HCT116 (cell line): ENCODE measurements around the gene XDH. TPM values are rescaled to one million over a fixed set of nuclear protein-coding genes. Genes with fewer than 3 reads are reported as not detected.

Experiments
- ATAC-seq: fragments of 200-7000 bp; cut with Tn5 transposase; 2 replicates; pipeline ENCODE4 v1.9.1; 2020; ENCODE audit warnings: mild to moderate bottlenecking, moderate library complexity
- BruUV-seq: library from RNA; stranded (reverse); fragments of 400-500 nt; replicated peaks from 2 replicates; lab custom pipeline; 2021; lab: Mats Ljungman, UMichigan
- CTCF ChIA-PET: fragments of 300-600 bp; sonication (Branson Sonifier 250); formaldehyde crosslinking; loops from one replicate; lab custom pipeline; 2021; ENCODE audit warnings: antibody characterized with exemption; lab: Charles Lee
- POLR2A ChIA-PET: fragments of 300-600, 350-600 bp; sonication (Branson Sonifier 250); formaldehyde crosslinking; loops from one replicate; lab custom pipeline; 2021; ENCODE audit warnings: antibody characterized with exemption; lab: Charles Lee
- RAD21 ChIA-PET, 2 experiments: fragments of 300-600 bp; sonication (Branson Sonifier 250); formaldehyde crosslinking; loops; one replicate each; lab custom pipeline; 2023; ENCODE audit warnings: low total read pairs in 2 of 2; ENCODE audit not compliant: uncharacterized antibody in 2 of 2, unreplicated experiment in 2 of 2, low non-redundant PET in 1 of 2; lab: Charles Lee
- DNase-seq: peaks from one replicate; pipeline ENCODE4 v3.0.0-alpha.2; 2010; ENCODE audit warnings: low read depth, low spot score
- H2AFZ ChIP-seq: fragments of 200-600 bp; shearing (Covaris generic), sonication (generic); 2 replicates; pipeline ENCODE4 v1.6.1; 2017; ENCODE audit warnings: low read depth, mixed run types, mixed read lengths, antibody characterized with exemption, low read length; ENCODE audit not compliant: poor library complexity, severe bottlenecking
- H3K27ac ChIP-seq: 2 replicates; pipeline ENCODE4 v1.5.1; 2012; ENCODE audit warnings: low read depth, low read length
- H3K27me3 ChIP-seq: fragments of 200-600 bp; sonication (generic); 2 replicates; pipeline ENCODE4 v1.6.1; 2016; ENCODE audit warnings: mixed run types, low read length, mixed read lengths; ENCODE audit not compliant: insufficient read depth
- H3K36me3 ChIP-seq, 2 experiments: fragments of 200-500 bp in 1 of 2; fragments of 200-600 bp in 1 of 2; sonication (Bioruptor generic) in 1 of 2; sonication (generic) in 1 of 2; 2 replicates each; pipeline versions ENCODE4 v1.5.1 to v1.6.1; 2014 to 2016; ENCODE audit warnings: low read length in 2 of 2, inconsistent platforms in 1 of 2, mixed read lengths in 1 of 2, mixed run types in 1 of 2; ENCODE audit not compliant: insufficient read depth in 2 of 2, control insufficient read depth in 1 of 2
- H3K4me1 ChIP-seq, 2 experiments: fragments of 200-600 bp in 1 of 2; sonication (generic) in 1 of 2; 2 replicates each; pipeline versions ENCODE4 v1.5.1 to v1.6.1; 2012 to 2017; ENCODE audit warnings: low read length in 2 of 2, inconsistent platforms in 1 of 2, mild to moderate bottlenecking in 1 of 2, mixed read lengths in 1 of 2, mixed run types in 1 of 2, moderate library complexity in 1 of 2; ENCODE audit not compliant: insufficient read depth in 2 of 2, control insufficient read depth in 1 of 2
- H3K4me2 ChIP-seq: fragments of 200-600 bp; sonication (generic); 2 replicates; pipeline ENCODE4 v1.6.1; 2017; ENCODE audit warnings: mixed run types, low read length, mixed read lengths
- H3K4me3 ChIP-seq, 2 experiments: fragments of 200-600 bp in 1 of 2; sonication (generic) in 1 of 2; replicated peaks in 1 of 2; 2 replicates each; pipeline ENCODE4 v1.5.1; 2011 to 2016; ENCODE audit warnings: low read length in 2 of 2, control low read depth in 1 of 2, low read depth in 1 of 2, mild to moderate bottlenecking in 1 of 2, mixed read lengths in 1 of 2, mixed run types in 1 of 2
- H3K79me2 ChIP-seq: fragments of 200-600 bp; sonication (generic); 2 replicates; pipeline ENCODE4 v1.6.1; 2017; ENCODE audit warnings: mild to moderate bottlenecking, mixed run types, low read length, moderate library complexity, mixed read lengths; ENCODE audit not compliant: insufficient read depth
- H3K9ac ChIP-seq: fragments of 200-600 bp; sonication (generic); 2 replicates; pipeline ENCODE4 v1.6.1; 2016; ENCODE audit warnings: low read length, mixed read lengths
- H3K9me2 ChIP-seq: fragments of 200-600 bp; sonication (generic), shearing (Covaris generic); 2 replicates; pipeline ENCODE4 v1.6.1; 2017; ENCODE audit warnings: mixed run types, mild to moderate bottlenecking, moderate library complexity; ENCODE audit not compliant: insufficient read depth
- H3K9me3 ChIP-seq, 2 experiments: fragments of 200-500 bp in 1 of 2; fragments of 200-600 bp in 1 of 2; sonication (Bioruptor generic) in 1 of 2; sonication (generic) in 1 of 2; 2 replicates each; pipeline ENCODE4 v1.6.1; 2014 to 2017; ENCODE audit warnings: low read length in 2 of 2, mixed read lengths in 2 of 2, inconsistent platforms in 1 of 2, low read depth in 1 of 2, mild to moderate bottlenecking in 1 of 2, mixed run types in 1 of 2, moderate library complexity in 1 of 2; ENCODE audit not compliant: control insufficient read depth in 1 of 2, insufficient read depth in 1 of 2
- H4K20me1 ChIP-seq: fragments of 200-600 bp; sonication (generic), shearing (Covaris generic); 2 replicates; pipeline ENCODE4 v1.6.1; 2017; ENCODE audit warnings: mixed run types, mild to moderate bottlenecking, moderate library complexity; ENCODE audit not compliant: insufficient read depth
- ATF3 ChIP-seq: IDR thresholded peaks from 2 replicates; pipeline ENCODE4 v1.6.1; 2012
- CBX3 ChIP-seq: IDR thresholded peaks from 2 replicates; pipeline ENCODE4 v1.6.1; 2012; ENCODE audit warnings: low read depth
- CEBPB ChIP-seq: IDR thresholded peaks from 2 replicates; pipeline ENCODE4 v1.6.1; 2012; ENCODE audit warnings: low read depth
- EGR1 ChIP-seq: IDR thresholded peaks from 2 replicates; pipeline ENCODE4 v1.6.1; 2012; ENCODE audit warnings: low read depth
- ELF1 ChIP-seq: IDR thresholded peaks from 2 replicates; pipeline ENCODE4 v1.6.1; 2012; ENCODE audit warnings: low read depth, borderline replicate concordance
- EZH2 ChIP-seq: fragments of 200-600 bp; sonication (generic); IDR thresholded peaks from 2 replicates; pipeline ENCODE4 v1.6.1; 2017; ENCODE audit warnings: antibody characterized with exemption, mixed run types
- EZH2phosphoT487 ChIP-seq: fragments of 200-600 bp; IDR thresholded peaks from 2 replicates; pipeline ENCODE4 v1.6.1; 2018; ENCODE audit warnings: antibody characterized with exemption, borderline replicate concordance
- FOSL1 ChIP-seq: IDR thresholded peaks from 2 replicates; pipeline ENCODE4 v1.6.1; 2012; ENCODE audit warnings: low read depth
- MAX ChIP-seq: IDR thresholded peaks from 2 replicates; pipeline ENCODE4 v1.6.1; 2012
- POLR2A ChIP-seq: IDR thresholded peaks from 2 replicates; pipeline ENCODE4 v1.7.0; 2011; ENCODE audit warnings: borderline replicate concordance; ENCODE audit not compliant: insufficient read depth, insufficient read length; ENCODE audit errors: extremely low read depth
- POLR2AphosphoS5 ChIP-seq: IDR thresholded peaks from 2 replicates; pipeline ENCODE4 v1.6.1; 2011; ENCODE audit warnings: mild to moderate bottlenecking, low read depth, low read length, moderate library complexity
- RAD21 ChIP-seq: IDR thresholded peaks from 2 replicates; pipeline ENCODE4 v1.6.1; 2012; ENCODE audit warnings: low read depth, mild to moderate bottlenecking
- SIN3A ChIP-seq: IDR thresholded peaks from 2 replicates; pipeline ENCODE4 v1.6.1; 2012; ENCODE audit warnings: low read depth
- SP1 ChIP-seq: IDR thresholded peaks from 2 replicates; pipeline ENCODE4 v1.6.1; 2012; ENCODE audit warnings: low read depth
- TCF7L2 ChIP-seq: IDR thresholded peaks from 2 replicates; pipeline ENCODE4 v1.7.0; 2011; ENCODE audit warnings: borderline replicate concordance, inconsistent platforms; ENCODE audit not compliant: insufficient read depth, insufficient read length; ENCODE audit errors: extremely low read depth
- ZFX ChIP-seq: fragments of 450-650 bp; IDR thresholded peaks from 2 replicates; pipeline ENCODE4 v1.6.1; 2017
- ZNF274 ChIP-seq: fragments of 200-500 bp; sonication (Bioruptor generic); IDR thresholded peaks from 2 replicates; pipeline ENCODE4 v1.6.1; 2014; ENCODE audit warnings: mild to moderate bottlenecking, low read depth, low read length, inconsistent platforms
- intact Hi-C: fragments of 100-400 bp; cut with micrococcal nuclease; formaldehyde crosslinking; loops from 2 replicates; pipeline ENCODE4 v1.10.0; 2022
- total RNA-seq: library from RNA; stranded (reverse); gene quantifications from one replicate; pipeline ENCODE4 v1.2.1, GENCODE V29; 2021; ENCODE audit not compliant: unreplicated experiment
- TF ChIP-seq, protein P1 (sequence below), 3 experiments: fragments of 200-600 bp in 1 of 3; sonication (generic) in 1 of 3; IDR thresholded peaks in 2 of 3; conservative IDR thresholded peaks in 1 of 3; 2 replicates each; pipeline ENCODE4 v1.5.1; 2012 to 2017; ENCODE audit warnings: low read depth in 2 of 3, low read length in 2 of 3, antibody characterized with exemption in 1 of 3, borderline replicate concordance in 1 of 3, control low read depth in 1 of 3, mild to moderate bottlenecking in 1 of 3, mixed read lengths in 1 of 3, mixed run types in 1 of 3, moderate library complexity in 1 of 3; ENCODE audit not compliant: insufficient read depth in 1 of 3
- TF ChIP-seq, protein P2 (sequence below): IDR thresholded peaks from 2 replicates; pipeline ENCODE4 v1.6.1; 2011; ENCODE audit warnings: mild to moderate bottlenecking, low read length, moderate library complexity; ENCODE audit not compliant: insufficient replicate concordance; ENCODE audit errors: extremely low read depth

XDH gene
- total RNA-seq, 1 experiment from 2014 or later, result 0.15 TPM

GRCh38 chr2:31349684-31350083 is 64.9 kb downstream of the XDH start:
- H3K4me3 ChIP-seq, result no peak overlapping the region
- H3K9me3 ChIP-seq, result no peaks in the 10 kb centered on the region
- no peak for DNase-seq
- RAD21 ChIA-PET, result no interaction called here
- intact Hi-C loops, result no loop called here
- H2AFZ ChIP-seq, result no peak overlapping the region
- TF ChIP-seq ZNF274 (no peak), CBX3 (no peak), SP1 (no peak), POLR2AphosphoS5 (no peak), EZH2phosphoT487 (no peak), POLR2A (no peak), SIN3A (no peak), ATF3 (no peak), ELF1 (no peak), EGR1 (no peak), RAD21 (no peak), CEBPB (no peak), FOSL1 (no peak), MAX (no peak), ZFX (no peak), EZH2 (no peak), TCF7L2 (no peak)
- TF ChIP-seq, protein P1, sequence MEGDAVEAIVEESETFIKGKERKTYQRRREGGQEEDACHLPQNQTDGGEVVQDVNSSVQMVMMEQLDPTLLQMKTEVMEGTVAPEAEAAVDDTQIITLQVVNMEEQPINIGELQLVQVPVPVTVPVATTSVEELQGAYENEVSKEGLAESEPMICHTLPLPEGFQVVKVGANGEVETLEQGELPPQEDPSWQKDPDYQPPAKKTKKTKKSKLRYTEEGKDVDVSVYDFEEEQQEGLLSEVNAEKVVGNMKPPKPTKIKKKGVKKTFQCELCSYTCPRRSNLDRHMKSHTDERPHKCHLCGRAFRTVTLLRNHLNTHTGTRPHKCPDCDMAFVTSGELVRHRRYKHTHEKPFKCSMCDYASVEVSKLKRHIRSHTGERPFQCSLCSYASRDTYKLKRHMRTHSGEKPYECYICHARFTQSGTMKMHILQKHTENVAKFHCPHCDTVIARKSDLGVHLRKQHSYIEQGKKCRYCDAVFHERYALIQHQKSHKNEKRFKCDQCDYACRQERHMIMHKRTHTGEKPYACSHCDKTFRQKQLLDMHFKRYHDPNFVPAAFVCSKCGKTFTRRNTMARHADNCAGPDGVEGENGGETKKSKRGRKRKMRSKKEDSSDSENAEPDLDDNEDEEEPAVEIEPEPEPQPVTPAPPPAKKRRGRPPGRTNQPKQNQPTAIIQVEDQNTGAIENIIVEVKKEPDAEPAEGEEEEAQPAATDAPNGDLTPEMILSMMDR (IDR thresholded peaks at IDR 0.05 in 2 of 3, conservative IDR thresholded peaks at IDR 0.05 in 1 of 3; ENCODE audit: borderline replicate concordance in 1 of 3, insufficient read depth in 1 of 3, low read depth in 2 of 3, low read length in 2 of 3), result no peak
- TF ChIP-seq, protein P2, sequence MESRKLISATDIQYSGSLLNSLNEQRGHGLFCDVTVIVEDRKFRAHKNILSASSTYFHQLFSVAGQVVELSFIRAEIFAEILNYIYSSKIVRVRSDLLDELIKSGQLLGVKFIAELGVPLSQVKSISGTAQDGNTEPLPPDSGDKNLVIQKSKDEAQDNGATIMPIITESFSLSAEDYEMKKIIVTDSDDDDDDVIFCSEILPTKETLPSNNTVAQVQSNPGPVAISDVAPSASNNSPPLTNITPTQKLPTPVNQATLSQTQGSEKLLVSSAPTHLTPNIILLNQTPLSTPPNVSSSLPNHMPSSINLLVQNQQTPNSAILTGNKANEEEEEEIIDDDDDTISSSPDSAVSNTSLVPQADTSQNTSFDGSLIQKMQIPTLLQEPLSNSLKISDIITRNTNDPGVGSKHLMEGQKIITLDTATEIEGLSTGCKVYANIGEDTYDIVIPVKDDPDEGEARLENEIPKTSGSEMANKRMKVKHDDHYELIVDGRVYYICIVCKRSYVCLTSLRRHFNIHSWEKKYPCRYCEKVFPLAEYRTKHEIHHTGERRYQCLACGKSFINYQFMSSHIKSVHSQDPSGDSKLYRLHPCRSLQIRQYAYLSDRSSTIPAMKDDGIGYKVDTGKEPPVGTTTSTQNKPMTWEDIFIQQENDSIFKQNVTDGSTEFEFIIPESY, result no peak
- 0 out of 2 replicates have a peak, but pooled peaks cover 3% of the 10 kb centered on the region for H3K27me3 ChIP-seq
- POLR2A ChIA-PET, result no interaction called here
- no peak for ATAC-seq
- H3K79me2 ChIP-seq, result no peaks in the 10 kb centered on the region
- H3K9me2 ChIP-seq, result no peaks in the 10 kb centered on the region
- no peaks in the 10 kb centered on the region for H3K4me1 ChIP-seq
- no peaks in the 10 kb centered on the region for H3K36me3 ChIP-seq
- no peak overlapping the region for H3K4me2 ChIP-seq
- no TSS peak for BruUV-seq
- H3K27ac ChIP-seq, result no peak overlapping the region
- CTCF ChIA-PET, result no interaction called here
- no peak overlapping the region for H3K9ac ChIP-seq
- no peaks in the 10 kb centered on the region for H4K20me1 ChIP-seq
